Bronchial epithelial cell (primary cell): Measurements from ENCODE around the gene BCAS3. TPM values are rescaled to one million over a fixed set of nuclear protein-coding genes. Genes with fewer than 3 reads are reported as not detected.
"Not testable (repeated sequence)": the region's sequence is repeated elsewhere in the genome, so short reads cannot be mapped to it uniquely, and the experiment has no call there.

ENCODE experiments used
- DNase-seq: peaks from one replicate; pipeline ENCODE4 v3.0.0-alpha.2; 2010; ENCODE audit warnings: low read depth
- FAIRE-seq: peaks from 2 replicates; lab custom pipeline; 2011; peaks lifted over from hg19 to GRCh38; lab: Jason Lieb, UNC
- H3K27me3 ChIP-seq: 2 replicates; pipeline ENCODE4 v1.5.1; 2011; ENCODE audit warnings: low read length; ENCODE audit not compliant: control insufficient read depth, insufficient read depth
- H3K36me3 ChIP-seq: 2 replicates; pipeline ENCODE4 v1.5.1; 2011; ENCODE audit warnings: low read length; ENCODE audit not compliant: control insufficient read depth, insufficient read depth
- H3K4me3 ChIP-seq: 2 replicates; pipeline ENCODE4 v1.5.1; 2011; ENCODE audit warnings: mild to moderate bottlenecking, low read depth, low read length, control low read depth
- total RNA-seq: library from RNA; depleted of rRNA; stranded (reverse); fragments of >200 nt; gene quantifications from 2 replicates; pipeline ENCODE4 v1.2.1, GENCODE V29; 2014
- TF ChIP-seq, protein P1 (sequence below): IDR thresholded peaks from 2 replicates; pipeline ENCODE4 v1.5.1; 2011; ENCODE audit warnings: mild to moderate bottlenecking, moderate library complexity, low read length, control low read depth, inconsistent platforms; ENCODE audit not compliant: insufficient read depth, severe bottlenecking

The BCAS3 gene
- total RNA-seq, 1 donor from 2014 or later: 10.3 TPM

DNA sequence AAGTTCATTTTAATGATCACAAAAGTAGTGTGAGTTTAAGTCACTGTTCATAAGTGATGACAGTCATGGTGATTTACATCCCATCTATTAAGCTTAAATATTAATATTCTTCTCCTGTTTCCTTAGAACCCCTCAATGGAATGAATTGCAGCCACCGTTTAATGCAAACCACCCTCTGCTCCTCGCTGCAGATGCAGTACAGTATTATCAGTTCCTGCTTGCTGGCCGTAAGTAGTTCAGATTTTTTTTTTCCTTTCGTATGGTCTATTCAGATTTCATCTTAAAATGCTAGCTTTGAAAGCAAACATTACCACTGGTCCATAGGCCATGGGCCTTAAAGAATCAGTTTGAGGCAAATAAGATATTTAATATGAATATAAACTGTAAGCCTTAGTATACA, 363.0 kb downstream of the BCAS3 start:
- TF ChIP-seq, protein P1, sequence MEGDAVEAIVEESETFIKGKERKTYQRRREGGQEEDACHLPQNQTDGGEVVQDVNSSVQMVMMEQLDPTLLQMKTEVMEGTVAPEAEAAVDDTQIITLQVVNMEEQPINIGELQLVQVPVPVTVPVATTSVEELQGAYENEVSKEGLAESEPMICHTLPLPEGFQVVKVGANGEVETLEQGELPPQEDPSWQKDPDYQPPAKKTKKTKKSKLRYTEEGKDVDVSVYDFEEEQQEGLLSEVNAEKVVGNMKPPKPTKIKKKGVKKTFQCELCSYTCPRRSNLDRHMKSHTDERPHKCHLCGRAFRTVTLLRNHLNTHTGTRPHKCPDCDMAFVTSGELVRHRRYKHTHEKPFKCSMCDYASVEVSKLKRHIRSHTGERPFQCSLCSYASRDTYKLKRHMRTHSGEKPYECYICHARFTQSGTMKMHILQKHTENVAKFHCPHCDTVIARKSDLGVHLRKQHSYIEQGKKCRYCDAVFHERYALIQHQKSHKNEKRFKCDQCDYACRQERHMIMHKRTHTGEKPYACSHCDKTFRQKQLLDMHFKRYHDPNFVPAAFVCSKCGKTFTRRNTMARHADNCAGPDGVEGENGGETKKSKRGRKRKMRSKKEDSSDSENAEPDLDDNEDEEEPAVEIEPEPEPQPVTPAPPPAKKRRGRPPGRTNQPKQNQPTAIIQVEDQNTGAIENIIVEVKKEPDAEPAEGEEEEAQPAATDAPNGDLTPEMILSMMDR: no peak
- DNase-seq (no peak), FAIRE-seq (no peak)
- Histone ChIP-seq H3K36me3 (no peaks in the 10 kb centered on the region), H3K27me3 (no peaks in the 10 kb centered on the region), H3K4me3 (no peak overlapping the region)

- H3K4me3 ChIP-seq, H3K27me3 ChIP-seq, H3K36me3 ChIP-seq, FAIRE-seq, DNase-seq: not testable (repeated sequence)
Measured at GRCh38 chr17:61042348-61042747, 364.7 kb downstream of the BCAS3 start.

- TF ChIP-seq, protein P1: no peak
- DNase-seq (no peak), FAIRE-seq (no peak)
Measured at GRCh38 chr17:61047515-61047914, 369.9 kb downstream of the BCAS3 start.

DNA sequence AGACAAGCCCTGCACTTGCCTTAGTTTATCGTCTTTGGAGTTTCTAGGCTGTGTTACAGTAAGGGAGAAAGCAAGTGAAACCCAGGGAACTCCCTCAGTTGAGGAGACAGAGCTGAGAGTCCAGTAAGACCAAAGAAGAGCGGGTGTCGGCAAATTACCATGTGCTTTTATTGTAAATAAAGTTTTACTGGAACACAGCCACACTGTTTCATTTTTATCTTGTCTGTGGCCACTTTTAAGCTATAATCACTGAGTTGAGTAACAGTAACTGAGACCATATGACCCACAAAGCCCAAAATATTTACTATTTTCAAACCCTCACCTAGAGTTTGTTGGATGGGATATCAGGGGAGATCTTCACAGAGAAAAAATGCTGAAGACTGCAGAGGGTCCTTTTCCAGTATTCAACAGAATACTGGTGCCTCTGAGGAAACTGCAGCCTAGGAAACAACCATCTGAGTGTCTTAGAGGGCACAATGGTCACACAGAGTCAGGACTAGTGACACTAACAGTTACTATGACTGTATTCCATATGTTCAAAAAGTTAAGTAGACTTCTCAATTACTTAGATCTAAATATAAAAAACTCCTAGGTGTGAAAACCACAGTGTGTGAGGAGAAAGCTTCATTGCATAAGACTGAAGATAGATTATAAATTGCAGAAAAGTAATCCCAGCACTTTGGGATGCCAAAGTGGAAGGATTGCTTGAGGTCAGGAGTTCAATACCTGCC, 370.9 kb downstream of the BCAS3 start:
- H3K36me3 ChIP-seq: no peaks in the 10 kb centered on the region
- DNase-seq (no peak), FAIRE-seq (no peak)
- TF ChIP-seq, protein P1: no peak
- H3K4me3 ChIP-seq: no peak overlapping the region
- H3K27me3 ChIP-seq: no peaks in the 10 kb centered on the region

More at GRCh38 chr17:61047515-61047914, 369.9 kb downstream of the BCAS3 start:
- H3K36me3 ChIP-seq: no peaks in the 10 kb centered on the region
- no peak overlapping the region for H3K4me3 ChIP-seq
- H3K27me3 ChIP-seq: no peaks in the 10 kb centered on the region

GRCh38 chr17:61053469-61053868, 375.8 kb downstream of the BCAS3 start:
- no peak for FAIRE-seq
- H3K4me3 ChIP-seq: no peak overlapping the region

GRCh38 chr17:61054436-61054835, 376.8 kb downstream of the BCAS3 start:
- no peak for FAIRE-seq

More at GRCh38 chr17:61053469-61053868, 375.8 kb downstream of the BCAS3 start:
- Histone ChIP-seq H3K27me3 (no peaks in the 10 kb centered on the region), H3K36me3 (no peaks in the 10 kb centered on the region)
- TF ChIP-seq, protein P1: no peak
- no peak for DNase-seq

More at GRCh38 chr17:61054436-61054835, 376.8 kb downstream of the BCAS3 start:
- no peak for DNase-seq
- TF ChIP-seq, protein P1: no peak
- Histone ChIP-seq H3K4me3 (no peak overlapping the region), H3K27me3 (no peaks in the 10 kb centered on the region), H3K36me3 (no peaks in the 10 kb centered on the region)
